HEK293 (cell line): ENCODE results near the gene COPA.

Experiments used
- CTCF ChIA-PET: fragments of 350-600 bp; formaldehyde crosslinking; extraction: SDS; loops from one replicate; lab custom pipeline; 2021; ENCODE audit warnings: antibody characterized with exemption; lab: Yijun Ruan, JAX
- POLR2A ChIA-PET: fragments of 300-600 bp; formaldehyde crosslinking; extraction: SDS; loops from one replicate; lab custom pipeline; 2020; ENCODE audit warnings: antibody characterized with exemption, inconsistent platforms; lab: Yijun Ruan, JAX
- H3K27ac ChIP-seq: fragments of 200-500 bp; sonication (Bioruptor generic); 2 replicates; pipeline ENCODE4 v1.5.1; 2014; ENCODE audit warnings: low read depth, low read length, control low read depth, inconsistent platforms; ENCODE audit errors: extremely low read depth
- H3K36me3 ChIP-seq, 2 experiments: fragments of 200-500 bp in 1 of 2; sonication (Bioruptor generic) in 1 of 2; 1 replicate in 1 of 2; 2 replicates in 1 of 2; pipeline ENCODE4 v1.5.1; 2014 to 2017; ENCODE audit warnings: inconsistent platforms in 2 of 2, low read length in 2 of 2; ENCODE audit not compliant: control insufficient read depth in 2 of 2, insufficient read depth in 1 of 2
- H3K4me1 ChIP-seq: fragments of 200-500 bp; sonication (Bioruptor generic); 2 replicates; pipeline ENCODE4 v1.5.1; 2014; ENCODE audit warnings: mild to moderate bottlenecking, low read length, inconsistent platforms; ENCODE audit not compliant: control insufficient read depth, insufficient read depth
- H3K4me3 ChIP-seq: 2 replicates; pipeline ENCODE4 v1.5.1; 2011; ENCODE audit warnings: low read depth, mild to moderate bottlenecking, control low read depth, low read length, moderate library complexity
- H3K9me3 ChIP-seq: fragments of 200-500 bp; sonication (Bioruptor generic); 2 replicates; pipeline ENCODE4 v1.5.1; 2014; ENCODE audit warnings: low read depth, low read length, inconsistent platforms; ENCODE audit not compliant: control insufficient read depth, insufficient read depth
- HOXC10 ChIP-seq: sonication (generic); formaldehyde crosslinking; IDR thresholded peaks from 2 replicates; pipeline ENCODE4 v1.8.1; 2023; ENCODE audit warnings: mild to moderate bottlenecking, missing genetic modification reagents
- OSR2 ChIP-seq: fragments of 450-650 bp; formaldehyde crosslinking; IDR thresholded peaks from 2 replicates; pipeline ENCODE4 v1.5.1; 2016; ENCODE audit warnings: missing biosample characterization, missing genetic modification characterization
- PRDM1 ChIP-seq: fragments of 450-650 bp; formaldehyde crosslinking; IDR thresholded peaks from 2 replicates; pipeline ENCODE4; 2016; ENCODE audit warnings: missing biosample characterization, missing genetic modification characterization
- SCRT1 ChIP-seq: fragments of 450-650 bp; formaldehyde crosslinking; IDR thresholded peaks from 2 replicates; pipeline ENCODE4 v1.5.1; 2016; ENCODE audit warnings: missing biosample characterization, missing genetic modification characterization, borderline replicate concordance
- SCRT2 ChIP-seq: fragments of 450-650 bp; formaldehyde crosslinking; IDR thresholded peaks from 2 replicates; pipeline ENCODE4 v1.5.1; 2016; ENCODE audit warnings: missing biosample characterization, missing genetic modification characterization
- ZBTB21 ChIP-seq: fragments of 450-650 bp; formaldehyde crosslinking; IDR thresholded peaks from 2 replicates; pipeline ENCODE4 v1.5.1; 2017; ENCODE audit warnings: missing biosample characterization, missing genetic modification characterization
- ZBTB7A ChIP-seq: fragments of 450-650 bp; formaldehyde crosslinking; IDR thresholded peaks from 2 replicates; pipeline ENCODE4 v1.5.1; 2016; ENCODE audit warnings: low read depth, missing biosample characterization, missing genetic modification characterization
- ZNF221 ChIP-seq: fragments of 450-650 bp; formaldehyde crosslinking; IDR thresholded peaks from 2 replicates; pipeline ENCODE4 v1.5.1; 2017; ENCODE audit warnings: missing biosample characterization, missing genetic modification characterization, borderline replicate concordance
- ZNF274 ChIP-seq, 2 experiments: fragments of 200-500 bp in 1 of 2; fragments of 450-650 bp in 1 of 2; sonication (Bioruptor generic) in 1 of 2; formaldehyde crosslinking in 1 of 2; IDR thresholded peaks; 2 replicates each; pipeline versions ENCODE4 v1.5.1 to v1.6.1; 2014 to 2016; ENCODE audit warnings: borderline replicate concordance in 1 of 2, inconsistent platforms in 1 of 2, low read length in 1 of 2, missing biosample characterization in 1 of 2, missing genetic modification characterization in 1 of 2
- ZNF404 ChIP-seq: fragments of 450-650 bp; formaldehyde crosslinking; IDR thresholded peaks from 2 replicates; pipeline ENCODE4 v1.5.1; 2017; ENCODE audit warnings: missing biosample characterization, missing genetic modification characterization
- ZNF514 ChIP-seq: fragments of 450-650 bp; formaldehyde crosslinking; IDR thresholded peaks from 2 replicates; pipeline ENCODE4 v1.5.1; 2016; ENCODE audit warnings: missing biosample characterization, missing genetic modification characterization
- ZNF561 ChIP-seq: fragments of 450-650 bp; IDR thresholded peaks from 2 replicates; pipeline ENCODE4 v1.5.1; 2018; ENCODE audit warnings: missing biosample characterization, missing genetic modification characterization, borderline replicate concordance
- ZNF830 ChIP-seq: fragments of 450-650 bp; IDR thresholded peaks from 2 replicates; pipeline ENCODE4 v1.5.0; 2018; ENCODE audit warnings: missing biosample characterization, missing genetic modification characterization, low read depth, mild to moderate bottlenecking, moderate library complexity
- TF ChIP-seq, protein P1 (sequence below): fragments of 450-650 bp; formaldehyde crosslinking; IDR thresholded peaks from 2 replicates; pipeline ENCODE4 v1.5.1; 2016; ENCODE audit warnings: missing biosample characterization, missing genetic modification characterization, low read depth
- TF ChIP-seq, protein P2 (sequence below): fragments of 450-650 bp; formaldehyde crosslinking; IDR thresholded peaks from 2 replicates; pipeline ENCODE4 v1.5.1; 2017; ENCODE audit warnings: missing biosample characterization, missing genetic modification characterization
- TF ChIP-seq, protein P3 (sequence below): fragments of 450-650 bp; formaldehyde crosslinking; IDR thresholded peaks from 2 replicates; pipeline ENCODE4 v1.5.1; 2016; ENCODE audit warnings: missing biosample characterization, missing genetic modification characterization
- TF ChIP-seq, protein P4 (sequence below): fragments of 450-650 bp; formaldehyde crosslinking; IDR thresholded peaks from 2 replicates; pipeline ENCODE4 v1.5.1; 2017; ENCODE audit warnings: missing biosample characterization, mild to moderate bottlenecking, missing genetic modification characterization, moderate library complexity
- TF ChIP-seq, protein P5 (sequence below): fragments of 450-650 bp; formaldehyde crosslinking; conservative IDR thresholded peaks from 2 replicates; pipeline ENCODE4 v1.5.1; 2016; ENCODE audit warnings: low read depth, missing biosample characterization, missing genetic modification characterization

Gene COPA

DNA sequence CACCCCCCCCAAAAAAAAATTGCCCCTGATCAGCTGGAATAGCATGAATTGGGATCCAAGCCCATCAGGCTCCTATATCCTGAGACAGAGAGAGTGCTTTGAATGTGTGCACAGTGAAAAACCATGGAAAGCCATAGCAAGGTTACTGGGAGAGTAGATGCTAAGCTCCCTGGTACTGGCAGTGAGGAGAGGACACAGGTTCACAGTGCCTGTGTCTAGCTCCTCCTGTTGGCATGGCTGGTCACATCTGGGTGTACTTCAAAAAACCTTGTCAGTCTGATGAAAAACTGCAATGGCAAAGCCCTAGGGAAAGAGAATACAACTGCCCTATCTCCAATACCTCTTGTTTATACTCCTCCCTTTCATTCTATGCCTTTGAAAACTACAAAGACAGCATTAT is 12.9 kb downstream of the COPA start:
- no peaks in the 10 kb centered on the region for H3K9me3 ChIP-seq
- POLR2A ChIA-PET = interaction anchor here (0.9 kb wide), 1 partner anchor 45 kb away, joined by 3 read pairs; the partner anchor contains the start of gene PEX19
- peaks cover 69 to 96% of the 10 kb centered on the region in 2 experiments for H3K36me3 ChIP-seq
- CTCF ChIA-PET = interaction anchor here (1.5 to 3.4 kb wide), 2 partner anchors 38 to 47 kb away, joined by 3 to 28 read pairs; no protein-coding TSS in a partner anchor
- no peak overlapping the region for H3K27ac ChIP-seq
- no peaks in the 10 kb centered on the region for H3K4me1 ChIP-seq
- TF ChIP-seq ZNF830 (tag by site-specific recombination) = no peak
- TF ChIP-seq, protein P1, sequence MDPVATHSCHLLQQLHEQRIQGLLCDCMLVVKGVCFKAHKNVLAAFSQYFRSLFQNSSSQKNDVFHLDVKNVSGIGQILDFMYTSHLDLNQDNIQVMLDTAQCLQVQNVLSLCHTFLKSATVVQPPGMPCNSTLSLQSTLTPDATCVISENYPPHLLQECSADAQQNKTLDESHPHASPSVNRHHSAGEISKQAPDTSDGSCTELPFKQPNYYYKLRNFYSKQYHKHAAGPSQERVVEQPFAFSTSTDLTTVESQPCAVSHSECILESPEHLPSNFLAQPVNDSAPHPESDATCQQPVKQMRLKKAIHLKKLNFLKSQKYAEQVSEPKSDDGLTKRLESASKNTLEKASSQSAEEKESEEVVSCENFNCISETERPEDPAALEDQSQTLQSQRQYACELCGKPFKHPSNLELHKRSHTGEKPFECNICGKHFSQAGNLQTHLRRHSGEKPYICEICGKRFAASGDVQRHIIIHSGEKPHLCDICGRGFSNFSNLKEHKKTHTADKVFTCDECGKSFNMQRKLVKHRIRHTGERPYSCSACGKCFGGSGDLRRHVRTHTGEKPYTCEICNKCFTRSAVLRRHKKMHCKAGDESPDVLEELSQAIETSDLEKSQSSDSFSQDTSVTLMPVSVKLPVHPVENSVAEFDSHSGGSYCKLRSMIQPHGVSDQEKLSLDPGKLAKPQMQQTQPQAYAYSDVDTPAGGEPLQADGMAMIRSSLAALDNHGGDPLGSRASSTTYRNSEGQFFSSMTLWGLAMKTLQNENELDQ (tag by site-specific recombination) = peak; percentile 93
- H3K4me3 ChIP-seq = no peak overlapping the region

DNA sequence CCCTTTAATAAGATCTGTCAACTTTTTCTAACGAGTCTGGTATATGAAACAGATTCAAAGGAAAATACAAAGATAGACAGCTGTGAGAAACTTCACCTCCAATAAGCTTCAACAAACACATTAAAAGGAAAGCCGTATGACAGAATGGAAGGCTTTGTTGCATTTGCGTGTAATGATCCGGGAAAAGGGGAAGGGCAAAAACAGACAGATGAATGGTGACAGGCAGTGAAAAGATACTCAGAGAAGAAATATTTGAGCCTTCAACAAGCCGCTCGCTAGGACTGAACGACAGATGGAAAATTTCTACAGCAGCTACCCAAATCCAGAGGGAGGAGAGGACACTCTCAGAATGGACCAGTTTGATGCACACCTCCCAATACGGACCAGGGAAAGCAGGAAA is 14.9 kb downstream of the COPA start:
- POLR2A ChIA-PET = no interaction called here
- TF ChIP-seq ZNF221 (no peak), ZNF514 (tag by site-specific recombination) (no peak), ZNF561 (tag by site-specific recombination) (no peak), SCRT2 (tag by site-specific recombination) (no peak), ZNF274 (IDR thresholded peaks at IDR 0.05; ENCODE audit: low read length) (no peak), ZNF274 (tag by site-specific recombination; IDR thresholded peaks at IDR 0.05; ENCODE audit: borderline replicate concordance) (no peak), OSR2 (tag by site-specific recombination) (no peak)
- TF ChIP-seq, protein P2, sequence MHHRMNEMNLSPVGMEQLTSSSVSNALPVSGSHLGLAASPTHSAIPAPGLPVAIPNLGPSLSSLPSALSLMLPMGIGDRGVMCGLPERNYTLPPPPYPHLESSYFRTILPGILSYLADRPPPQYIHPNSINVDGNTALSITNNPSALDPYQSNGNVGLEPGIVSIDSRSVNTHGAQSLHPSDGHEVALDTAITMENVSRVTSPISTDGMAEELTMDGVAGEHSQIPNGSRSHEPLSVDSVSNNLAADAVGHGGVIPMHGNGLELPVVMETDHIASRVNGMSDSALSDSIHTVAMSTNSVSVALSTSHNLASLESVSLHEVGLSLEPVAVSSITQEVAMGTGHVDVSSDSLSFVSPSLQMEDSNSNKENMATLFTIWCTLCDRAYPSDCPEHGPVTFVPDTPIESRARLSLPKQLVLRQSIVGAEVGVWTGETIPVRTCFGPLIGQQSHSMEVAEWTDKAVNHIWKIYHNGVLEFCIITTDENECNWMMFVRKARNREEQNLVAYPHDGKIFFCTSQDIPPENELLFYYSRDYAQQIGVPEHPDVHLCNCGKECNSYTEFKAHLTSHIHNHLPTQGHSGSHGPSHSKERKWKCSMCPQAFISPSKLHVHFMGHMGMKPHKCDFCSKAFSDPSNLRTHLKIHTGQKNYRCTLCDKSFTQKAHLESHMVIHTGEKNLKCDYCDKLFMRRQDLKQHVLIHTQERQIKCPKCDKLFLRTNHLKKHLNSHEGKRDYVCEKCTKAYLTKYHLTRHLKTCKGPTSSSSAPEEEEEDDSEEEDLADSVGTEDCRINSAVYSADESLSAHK = no peak
- TF ChIP-seq, protein P3, sequence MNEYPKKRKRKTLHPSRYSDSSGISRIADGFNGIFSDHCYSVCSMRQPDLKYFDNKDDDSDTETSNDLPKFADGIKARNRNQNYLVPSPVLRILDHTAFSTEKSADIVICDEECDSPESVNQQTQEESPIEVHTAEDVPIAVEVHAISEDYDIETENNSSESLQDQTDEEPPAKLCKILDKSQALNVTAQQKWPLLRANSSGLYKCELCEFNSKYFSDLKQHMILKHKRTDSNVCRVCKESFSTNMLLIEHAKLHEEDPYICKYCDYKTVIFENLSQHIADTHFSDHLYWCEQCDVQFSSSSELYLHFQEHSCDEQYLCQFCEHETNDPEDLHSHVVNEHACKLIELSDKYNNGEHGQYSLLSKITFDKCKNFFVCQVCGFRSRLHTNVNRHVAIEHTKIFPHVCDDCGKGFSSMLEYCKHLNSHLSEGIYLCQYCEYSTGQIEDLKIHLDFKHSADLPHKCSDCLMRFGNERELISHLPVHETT (tag by site-specific recombination) = no peak
- TF ChIP-seq, all 188 proteins: peak for 0
- H3K4me1 ChIP-seq = no peaks in the 10 kb centered on the region
- H3K36me3 ChIP-seq = peaks cover 85 to 96% of the 10 kb centered on the region in 2 experiments
- no peak overlapping the region for H3K27ac ChIP-seq
- H3K4me3 ChIP-seq = no peak overlapping the region
- CTCF ChIA-PET = interaction anchor here (3.4 kb wide), 1 partner anchor 36 kb away, joined by 28 read pairs; no protein-coding TSS in a partner anchor
- H3K9me3 ChIP-seq = no peaks in the 10 kb centered on the region

DNA sequence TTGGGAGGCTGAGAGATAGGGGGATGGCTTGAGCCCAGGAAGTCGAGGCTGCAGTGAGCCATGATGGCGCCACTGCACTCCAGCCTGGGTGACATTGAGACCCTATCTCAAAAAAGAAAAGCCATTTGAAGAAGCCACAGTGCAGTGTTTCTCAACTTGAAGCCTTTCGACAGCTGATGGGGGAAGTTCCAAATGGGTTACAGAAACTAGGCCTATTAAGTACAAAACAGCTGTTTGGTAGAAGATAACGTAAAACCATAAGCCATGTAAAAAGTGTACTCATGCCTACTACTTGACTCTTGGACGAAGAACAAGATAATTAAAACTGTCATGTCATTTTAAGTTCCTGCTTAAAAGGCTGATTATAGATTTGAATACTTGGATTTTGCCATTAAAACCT is 16.6 kb downstream of the COPA start:
- CTCF ChIA-PET = interaction anchor here (0.6 to 1.0 kb wide), 4 partner anchors 35 to 350 kb away, joined by 3 to 5 read pairs (median 3); no protein-coding TSS in a partner anchor
- peaks cover 80 to 97% of the 10 kb centered on the region in 2 experiments for H3K36me3 ChIP-seq
- H3K4me3 ChIP-seq = no peak overlapping the region
- no peaks in the 10 kb centered on the region for H3K4me1 ChIP-seq
- no peaks in the 10 kb centered on the region for H3K9me3 ChIP-seq
- no peak overlapping the region for H3K27ac ChIP-seq
- POLR2A ChIA-PET = no interaction called here
- no peak for TF ChIP-seq ZNF404 (tag by site-specific recombination)
- no peak for TF ChIP-seq HOXC10 (CRISPR knock-in tag)
- TF ChIP-seq ZBTB7A (tag by site-specific recombination) = no peak
- TF ChIP-seq SCRT1 (tag by site-specific recombination) = no peak
- TF ChIP-seq, protein P4, sequence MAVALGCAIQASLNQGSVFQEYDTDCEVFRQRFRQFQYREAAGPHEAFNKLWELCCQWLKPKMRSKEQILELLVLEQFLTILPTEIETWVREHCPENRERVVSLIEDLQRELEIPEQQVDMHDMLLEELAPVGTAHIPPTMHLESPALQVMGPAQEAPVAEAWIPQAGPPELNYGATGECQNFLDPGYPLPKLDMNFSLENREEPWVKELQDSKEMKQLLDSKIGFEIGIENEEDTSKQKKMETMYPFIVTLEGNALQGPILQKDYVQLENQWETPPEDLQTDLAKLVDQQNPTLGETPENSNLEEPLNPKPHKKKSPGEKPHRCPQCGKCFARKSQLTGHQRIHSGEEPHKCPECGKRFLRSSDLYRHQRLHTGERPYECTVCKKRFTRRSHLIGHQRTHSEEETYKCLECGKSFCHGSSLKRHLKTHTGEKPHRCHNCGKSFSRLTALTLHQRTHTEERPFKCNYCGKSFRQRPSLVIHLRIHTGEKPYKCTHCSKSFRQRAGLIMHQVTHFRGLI (tag by site-specific recombination) = no peak
- TF ChIP-seq, protein P5, sequence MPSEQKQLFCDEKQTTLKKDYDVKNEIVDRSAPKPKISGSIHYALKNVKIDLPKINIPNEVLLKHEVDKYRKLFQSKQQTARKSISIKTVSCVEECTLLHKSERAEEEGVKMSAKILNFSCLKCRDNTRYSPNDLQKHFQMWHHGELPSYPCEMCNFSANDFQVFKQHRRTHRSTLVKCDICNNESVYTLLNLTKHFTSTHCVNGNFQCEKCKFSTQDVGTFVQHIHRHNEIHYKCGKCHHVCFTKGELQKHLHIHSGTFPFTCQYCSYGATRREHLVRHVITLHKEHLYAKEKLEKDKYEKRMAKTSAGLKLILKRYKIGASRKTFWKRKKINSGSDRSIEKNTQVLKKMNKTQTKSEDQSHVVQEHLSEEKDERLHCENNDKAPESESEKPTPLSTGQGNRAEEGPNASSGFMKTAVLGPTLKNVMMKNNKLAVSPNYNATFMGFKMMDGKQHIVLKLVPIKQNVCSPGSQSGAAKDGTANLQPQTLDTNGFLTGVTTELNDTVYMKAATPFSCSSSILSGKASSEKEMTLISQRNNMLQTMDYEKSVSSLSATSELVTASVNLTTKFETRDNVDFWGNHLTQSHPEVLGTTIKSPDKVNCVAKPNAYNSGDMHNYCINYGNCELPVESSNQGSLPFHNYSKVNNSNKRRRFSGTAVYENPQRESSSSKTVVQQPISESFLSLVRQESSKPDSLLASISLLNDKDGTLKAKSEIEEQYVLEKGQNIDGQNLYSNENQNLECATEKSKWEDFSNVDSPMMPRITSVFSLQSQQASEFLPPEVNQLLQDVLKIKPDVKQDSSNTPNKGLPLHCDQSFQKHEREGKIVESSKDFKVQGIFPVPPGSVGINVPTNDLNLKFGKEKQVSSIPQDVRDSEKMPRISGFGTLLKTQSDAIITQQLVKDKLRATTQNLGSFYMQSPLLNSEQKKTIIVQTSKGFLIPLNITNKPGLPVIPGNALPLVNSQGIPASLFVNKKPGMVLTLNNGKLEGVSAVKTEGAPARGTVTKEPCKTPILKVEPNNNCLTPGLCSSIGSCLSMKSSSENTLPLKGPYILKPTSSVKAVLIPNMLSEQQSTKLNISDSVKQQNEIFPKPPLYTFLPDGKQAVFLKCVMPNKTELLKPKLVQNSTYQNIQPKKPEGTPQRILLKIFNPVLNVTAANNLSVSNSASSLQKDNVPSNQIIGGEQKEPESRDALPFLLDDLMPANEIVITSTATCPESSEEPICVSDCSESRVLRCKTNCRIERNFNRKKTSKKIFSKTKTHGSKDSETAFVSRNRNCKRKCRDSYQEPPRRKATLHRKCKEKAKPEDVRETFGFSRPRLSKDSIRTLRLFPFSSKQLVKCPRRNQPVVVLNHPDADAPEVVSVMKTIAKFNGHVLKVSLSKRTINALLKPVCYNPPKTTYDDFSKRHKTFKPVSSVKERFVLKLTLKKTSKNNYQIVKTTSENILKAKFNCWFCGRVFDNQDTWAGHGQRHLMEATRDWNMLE (tag by site-specific recombination) = no peak
- TF ChIP-seq ZBTB21 = no peak
- TF ChIP-seq PRDM1 (tag by site-specific recombination) = no peak
